ENCODE measurements around the gene DUSP10. TPM values are rescaled to one million over a fixed set of nuclear protein-coding genes. Genes with fewer than 3 reads are reported as not detected.

DUSP10 gene
- total and polyA plus RNA-seq, 2 of the 13 experiments (the other 11 are each of a cell fraction or from before 2014, with no cell fraction given), result 2.1 to 4.4 TPM

DNA sequence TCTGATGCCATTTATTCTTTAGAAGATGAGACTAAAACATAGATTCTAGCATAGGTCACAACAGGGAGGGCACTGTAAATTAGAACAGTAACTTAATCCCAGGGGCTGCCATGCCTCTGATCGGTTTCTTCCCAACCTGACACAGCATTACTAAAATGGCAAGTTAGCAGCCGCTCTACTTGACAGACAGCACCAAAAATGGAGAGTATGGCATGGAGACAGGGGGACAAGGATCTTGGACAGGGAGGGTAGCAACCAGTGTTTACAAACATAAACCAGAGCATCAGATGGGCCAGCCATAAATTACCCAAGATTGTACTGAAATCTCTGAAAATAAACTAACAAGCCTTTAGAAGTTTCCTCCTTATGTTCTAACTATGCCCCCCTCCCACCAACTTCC, 5.9 kb downstream of the DUSP10 start:
- FAIRE-seq, result no peak
- peaks cover 12% of the 10 kb centered on the region for H3K4me1 ChIP-seq (ENCODE audit: insufficient read depth, low read length)
- POLR2A ChIA-PET, result no interaction called here
- WGBS (ENCODE audit: low lambda C conversion rate), result 100% methylated on average over 2 of the region's 2 CpGs
- H3K4me2 ChIP-seq (ENCODE audit: low read depth, low read length), result no peak overlapping the region
- H3K9ac ChIP-seq (ENCODE audit: insufficient read depth, low read depth, low read length), result no peak overlapping the region
- in situ Hi-C loops (cut with HindIII; ENCODE audit: extremely low pct_ligation_motif_present, low pct_unique_long_range_greater_than_20kb), result no loop called here
- H3K36me3 ChIP-seq (replicated peaks in 1 of 2; ENCODE audit: control insufficient read depth in 1 of 2, insufficient read depth in 2 of 2, low read length in 2 of 2), result no peaks in the 10 kb centered on the region; a peak in 1 of 5 replicates
- CTCF ChIA-PET (ENCODE audit: low intra/inter-chr PET ratio, low total read pairs), result no interaction called here
- H3K27ac ChIP-seq (ENCODE audit: extremely low read length, insufficient read depth, low read length), result no peak overlapping the region
- peaks cover 11% of the 10 kb centered on the region for H3K79me2 ChIP-seq (ENCODE audit: insufficient read depth, low read length)
- ATAC-seq, result no peak
- intact Hi-C loops (cut with micrococcal nuclease; ENCODE audit: unreplicated experiment), result no loop called here
- no peak overlapping the region for H2AFZ ChIP-seq (ENCODE audit: low read length)
- H3K9me3 ChIP-seq (ENCODE audit: low read length), result no peaks in the 10 kb centered on the region
- H3K4me3 ChIP-seq (replicated peaks in 1 of 3; ENCODE audit: insufficient read depth in 1 of 3, low read depth in 2 of 3, low read length in 3 of 3), result no peak overlapping the region
- no peaks in the 10 kb centered on the region; the same call in 1 of the 2 replicates for H4K20me1 ChIP-seq (ENCODE audit: insufficient read depth, low read length)
- no TSS peak for BruUV-seq (replicated peaks)
- no peak for DNase-seq (ENCODE audit: low spot score)
- H3K27me3 ChIP-seq (ENCODE audit: control insufficient read depth in 1 of 2, insufficient read depth in 2 of 2, low read length in 2 of 2), result no peaks in the 10 kb centered on the region; a peak in 1 of 5 replicates
- TF ChIP-seq, protein P1, sequence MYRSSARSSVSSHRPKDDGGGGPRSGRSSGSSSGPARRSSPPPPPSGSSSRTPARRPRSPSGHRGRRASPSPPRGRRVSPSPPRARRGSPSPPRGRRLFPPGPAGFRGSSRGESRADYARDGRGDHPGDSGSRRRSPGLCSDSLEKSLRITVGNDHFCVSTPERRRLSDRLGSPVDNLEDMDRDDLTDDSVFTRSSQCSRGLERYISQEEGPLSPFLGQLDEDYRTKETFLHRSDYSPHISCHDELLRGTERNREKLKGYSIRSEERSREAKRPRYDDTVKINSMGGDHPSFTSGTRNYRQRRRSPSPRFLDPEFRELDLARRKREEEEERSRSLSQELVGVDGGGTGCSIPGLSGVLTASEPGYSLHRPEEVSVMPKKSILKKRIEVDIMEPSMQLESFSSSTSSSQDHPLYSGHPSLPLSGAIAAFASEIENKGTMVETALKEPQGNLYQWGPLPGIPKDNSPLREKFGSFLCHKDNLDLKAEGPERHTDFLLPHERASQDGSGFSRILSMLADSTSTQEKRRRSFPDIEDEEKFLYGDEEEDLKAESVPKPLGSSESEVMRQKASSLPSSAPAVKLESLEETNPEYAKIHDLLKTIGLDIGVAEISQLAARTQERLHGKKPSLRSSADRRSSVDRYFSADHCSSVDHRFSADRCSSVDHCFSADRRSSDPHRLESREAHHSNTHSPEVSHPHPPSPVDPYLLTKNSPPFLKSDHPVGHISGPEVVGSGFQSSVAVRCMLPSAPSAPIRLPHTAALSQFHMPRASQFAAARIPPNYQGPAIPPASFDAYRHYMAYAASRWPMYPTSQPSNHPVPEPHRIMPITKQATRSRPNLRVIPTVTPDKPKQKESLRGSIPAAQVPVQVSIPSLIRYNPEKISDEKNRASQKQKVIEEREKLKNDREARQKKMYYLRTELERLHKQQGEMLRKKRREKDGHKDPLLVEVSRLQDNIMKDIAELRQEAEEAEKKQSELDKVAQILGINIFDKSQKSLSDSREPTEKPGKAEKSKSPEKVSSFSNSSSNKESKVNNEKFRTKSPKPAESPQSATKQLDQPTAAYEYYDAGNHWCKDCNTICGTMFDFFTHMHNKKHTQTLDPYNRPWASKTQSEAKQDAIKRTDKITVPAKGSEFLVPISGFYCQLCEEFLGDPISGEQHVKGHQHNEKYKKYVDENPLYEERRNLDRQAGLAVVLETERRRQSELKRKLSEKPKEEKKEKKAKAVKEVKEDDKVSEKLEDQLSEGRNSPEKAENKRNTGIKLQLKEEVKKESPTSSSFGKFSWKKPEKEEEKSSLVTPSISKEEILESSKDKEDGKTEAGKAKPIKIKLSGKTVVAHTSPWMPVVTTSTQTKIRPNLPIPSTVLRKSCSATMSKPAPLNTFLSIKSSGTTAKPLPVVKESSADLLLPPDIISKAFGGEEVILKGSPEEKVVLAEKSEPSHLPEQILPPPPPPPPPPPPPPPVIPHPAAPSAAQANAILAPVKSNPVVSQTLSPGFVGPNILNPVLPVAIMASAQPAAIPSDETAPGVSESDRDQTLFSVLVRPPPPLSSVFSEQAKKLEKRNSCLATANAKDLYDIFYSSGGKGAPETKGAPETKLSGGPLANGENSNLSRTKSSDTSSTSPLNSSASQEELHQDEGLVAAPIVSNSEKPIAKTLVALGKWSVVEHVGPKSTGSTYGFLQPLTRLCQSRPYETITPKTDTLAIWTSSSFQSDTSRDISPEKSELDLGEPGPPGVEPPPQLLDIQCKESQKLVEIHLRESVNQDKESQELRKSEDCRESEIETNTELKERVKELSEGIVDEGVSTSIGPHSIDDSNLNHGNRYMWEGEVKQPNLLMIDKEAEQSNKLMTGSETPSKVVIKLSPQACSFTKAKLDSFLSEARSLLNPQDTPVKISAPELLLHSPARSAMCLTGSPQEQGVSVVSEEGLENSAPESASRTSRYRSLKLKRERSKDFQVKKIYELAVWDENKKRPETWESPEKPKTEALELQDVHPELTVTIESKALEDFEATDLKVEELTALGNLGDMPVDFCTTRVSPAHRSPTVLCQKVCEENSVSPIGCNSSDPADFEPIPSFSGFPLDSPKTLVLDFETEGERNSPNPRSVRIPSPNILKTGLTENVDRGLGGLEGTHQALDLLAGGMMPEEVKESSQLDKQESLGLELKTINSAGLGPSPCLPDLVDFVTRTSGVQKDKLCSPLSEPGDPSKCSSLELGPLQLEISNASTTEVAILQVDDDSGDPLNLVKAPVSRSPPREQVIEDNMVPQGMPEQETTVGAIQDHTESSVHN (CRISPR knock-in tag; IDR thresholded peaks at IDR 0.05), result no peak
- no peak for TF ChIP-seq PAWR (CRISPR knock-in tag; IDR thresholded peaks at IDR 0.05; ENCODE audit: borderline replicate concordance)
- TF ChIP-seq NCOR1 (IDR thresholded peaks at IDR 0.05; ENCODE audit: borderline replicate concordance, low read length), result no peak
- TF ChIP-seq RAD51 (IDR thresholded peaks at IDR 0.05; ENCODE audit: borderline replicate concordance), result no peak
- TF ChIP-seq GLMP (CRISPR knock-in tag; IDR thresholded peaks at IDR 0.05; ENCODE audit: borderline replicate concordance), result no peak
- TF ChIP-seq CBX5 (CRISPR knock-in tag; IDR thresholded peaks at IDR 0.05; ENCODE audit: borderline replicate concordance), result no peak
- no peak for TF ChIP-seq EEA1 (CRISPR knock-in tag; IDR thresholded peaks at IDR 0.05; ENCODE audit: borderline replicate concordance)
- TF ChIP-seq GPBP1L1 (CRISPR knock-in tag; IDR thresholded peaks at IDR 0.05), result no peak
- no peak for TF ChIP-seq SATB2 (CRISPR knock-in tag; IDR thresholded peaks at IDR 0.05)
- TF ChIP-seq HHEX (CRISPR knock-in tag; IDR thresholded peaks at IDR 0.05), result no peak
- TF ChIP-seq ZFAT (CRISPR knock-in tag; conservative IDR thresholded peaks at IDR 0.05), result no peak
- TF ChIP-seq ZNF784 (CRISPR knock-in tag; IDR thresholded peaks at IDR 0.05; ENCODE audit: borderline replicate concordance), result no peak
- TF ChIP-seq ZNF12 (CRISPR knock-in tag; IDR thresholded peaks at IDR 0.05), result no peak
- no peak for TF ChIP-seq ZNF274 (CRISPR knock-in tag; IDR thresholded peaks at IDR 0.05)
- no peak for TF ChIP-seq MIER3 (CRISPR knock-in tag; IDR thresholded peaks at IDR 0.05; ENCODE audit: borderline replicate concordance)
